Measurements from ENCODE around the gene GNG10.
"Not testable (repeated sequence)": the region's sequence is repeated elsewhere in the genome, so short reads cannot be mapped to it uniquely, and the experiment has no call there.

Gene GNG10

GRCh38 chr9:111661150-111661801 lies at the start of gene GNG10:
Gene GNG10 (plus strand): TSS chr9:111661605. CDS start chr9:111661635, 30 bp downstream.
- DNase-seq: no peak

GRCh38 chr9:111613436-111614040 lies 47.9 kb upstream of the GNG10 start:
- DNase-seq: no peak

- DNase-seq: no peak
These were observed 45.5 kb upstream of the GNG10 start for GRCh38 chr9:111615928-111616327.

- DNase-seq: not testable (repeated sequence)
These were observed 44.1 kb upstream of the GNG10 start for GRCh38 chr9:111617349-111617748.

- no peak for DNase-seq
These were observed 39.4 kb upstream of the GNG10 start for GRCh38 chr9:111621895-111622480.

- no peak for DNase-seq
These were observed 38.8 kb upstream of the GNG10 start for GRCh38 chr9:111622626-111623025.

GRCh38 chr9:111627260-111627963 lies 34.0 kb upstream of the GNG10 start:
- DNase-seq: no peak

GRCh38 chr9:111628411-111628810 lies 33.0 kb upstream of the GNG10 start:
- no peak for DNase-seq

- DNase-seq: no peak
These were observed 31.0 kb upstream of the GNG10 start for GRCh38 chr9:111630182-111630963.

GRCh38 chr9:111630964-111631213 lies 30.5 kb upstream of the GNG10 start:
- no peak for DNase-seq

- peak; percentile 96 for DNase-seq
These were observed 30.0 kb upstream of the GNG10 start, which contains the start of gene DNAJC25 for GRCh38 chr9:111631214-111631971. Gene DNAJC25 (plus strand): TSS chr9:111631334. CDS start chr9:111631408, 74 bp downstream.

GRCh38 chr9:111632060-111632459 lies 29.3 kb upstream of the GNG10 start:
- DNase-seq: peak; percentile 7

- no peak for DNase-seq
These were observed 28.6 kb upstream of the GNG10 start for GRCh38 chr9:111632695-111633388.

GRCh38 chr9:111633389-111633736 lies 28.0 kb upstream of the GNG10 start:
- no peak for DNase-seq

GRCh38 chr9:111634860-111635259 lies 26.5 kb upstream of the GNG10 start:
- no peak for DNase-seq

- DNase-seq: no peak
These were observed 23.9 kb upstream of the GNG10 start for GRCh38 chr9:111637421-111637950.

- DNase-seq: no peak
These were observed 17.1 kb upstream of the GNG10 start for GRCh38 chr9:111644195-111644772.

- DNase-seq: no peak
These were observed 15.6 kb upstream of the GNG10 start for GRCh38 chr9:111645806-111646205.

GRCh38 chr9:111646417-111646816 lies 15.0 kb upstream of the GNG10 start:
- DNase-seq: no peak

- no peak for DNase-seq
These were observed 13.3 kb upstream of the GNG10 start for GRCh38 chr9:111648066-111648465.

GRCh38 chr9:111649016-111649415 lies 12.4 kb upstream of the GNG10 start:
- no peak for DNase-seq
